BE2C (cell line): ENCODE results near the gene POT1.

Experiments
- DNase-seq: peaks from one replicate; pipeline ENCODE4 v3.0.0-alpha.2; 2020
- H3K27me3 ChIP-seq: fragments of 250-450 bp; sonication (Bioruptor Pico); 2 replicates; pipeline ENCODE4 v1.5.1; 2020; ENCODE audit warnings: mild to moderate bottlenecking
- H3K36me3 ChIP-seq: fragments of 250-450 bp; sonication (Bioruptor Pico); 2 replicates; pipeline ENCODE4 v1.5.1; 2020; ENCODE audit warnings: mild to moderate bottlenecking
- H3K4me1 ChIP-seq: fragments of 250-450 bp; sonication (Bioruptor Pico); 2 replicates; pipeline ENCODE4 v1.5.1; 2020
- H3K4me3 ChIP-seq: 2 replicates; pipeline ENCODE4 v1.5.1; 2011; ENCODE audit warnings: low read depth, low read length
- H3K9me3 ChIP-seq: fragments of 250-450 bp; sonication (Bioruptor Pico); 2 replicates; pipeline ENCODE4 v1.5.1; 2020
- TF ChIP-seq, protein P1 (sequence below): IDR thresholded peaks from 2 replicates; pipeline ENCODE4 v1.5.1; 2012; ENCODE audit warnings: mild to moderate bottlenecking, low read depth, low read length

POT1 gene

DNA sequence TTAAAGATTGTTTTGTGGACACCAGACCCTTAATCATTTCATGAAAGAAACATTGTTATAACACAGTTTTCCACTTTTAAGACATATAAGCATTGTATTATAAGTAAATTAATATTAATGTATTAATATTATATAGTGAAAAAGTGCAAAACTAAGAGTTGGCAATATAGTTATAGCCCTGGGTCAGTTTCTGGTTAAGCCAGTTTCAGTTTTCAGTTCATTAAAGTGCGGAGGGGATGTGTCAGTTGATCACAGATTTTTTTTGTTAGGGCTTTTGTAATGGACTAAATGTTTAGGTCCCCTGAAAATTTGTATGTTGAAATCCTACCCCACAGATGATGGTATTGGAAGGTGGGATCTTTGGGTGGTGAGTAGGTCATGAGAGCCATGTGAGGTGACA is 118.3 kb downstream of the POT1 start:
- Histone ChIP-seq H3K4me1 (no peaks in the 10 kb centered on the region), H3K27me3 (no peaks in the 10 kb centered on the region), H3K36me3 (no peaks in the 10 kb centered on the region), H3K9me3 (no peaks in the 10 kb centered on the region), H3K4me3 (no peak overlapping the region)
- TF ChIP-seq, protein P1, sequence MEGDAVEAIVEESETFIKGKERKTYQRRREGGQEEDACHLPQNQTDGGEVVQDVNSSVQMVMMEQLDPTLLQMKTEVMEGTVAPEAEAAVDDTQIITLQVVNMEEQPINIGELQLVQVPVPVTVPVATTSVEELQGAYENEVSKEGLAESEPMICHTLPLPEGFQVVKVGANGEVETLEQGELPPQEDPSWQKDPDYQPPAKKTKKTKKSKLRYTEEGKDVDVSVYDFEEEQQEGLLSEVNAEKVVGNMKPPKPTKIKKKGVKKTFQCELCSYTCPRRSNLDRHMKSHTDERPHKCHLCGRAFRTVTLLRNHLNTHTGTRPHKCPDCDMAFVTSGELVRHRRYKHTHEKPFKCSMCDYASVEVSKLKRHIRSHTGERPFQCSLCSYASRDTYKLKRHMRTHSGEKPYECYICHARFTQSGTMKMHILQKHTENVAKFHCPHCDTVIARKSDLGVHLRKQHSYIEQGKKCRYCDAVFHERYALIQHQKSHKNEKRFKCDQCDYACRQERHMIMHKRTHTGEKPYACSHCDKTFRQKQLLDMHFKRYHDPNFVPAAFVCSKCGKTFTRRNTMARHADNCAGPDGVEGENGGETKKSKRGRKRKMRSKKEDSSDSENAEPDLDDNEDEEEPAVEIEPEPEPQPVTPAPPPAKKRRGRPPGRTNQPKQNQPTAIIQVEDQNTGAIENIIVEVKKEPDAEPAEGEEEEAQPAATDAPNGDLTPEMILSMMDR: no peak
- DNase-seq: no peak

- H3K4me3 ChIP-seq: no peak overlapping the region
- H3K27me3 ChIP-seq: no peaks in the 10 kb centered on the region
- DNase-seq: no peak
- TF ChIP-seq, protein P1: no peak
- no peaks in the 10 kb centered on the region for H3K36me3 ChIP-seq
- H3K9me3 ChIP-seq: no peaks in the 10 kb centered on the region
- H3K4me1 ChIP-seq: no peaks in the 10 kb centered on the region
Measured at GRCh38 chr7:124810605-124811004, 119.0 kb downstream of the POT1 start.

DNA sequence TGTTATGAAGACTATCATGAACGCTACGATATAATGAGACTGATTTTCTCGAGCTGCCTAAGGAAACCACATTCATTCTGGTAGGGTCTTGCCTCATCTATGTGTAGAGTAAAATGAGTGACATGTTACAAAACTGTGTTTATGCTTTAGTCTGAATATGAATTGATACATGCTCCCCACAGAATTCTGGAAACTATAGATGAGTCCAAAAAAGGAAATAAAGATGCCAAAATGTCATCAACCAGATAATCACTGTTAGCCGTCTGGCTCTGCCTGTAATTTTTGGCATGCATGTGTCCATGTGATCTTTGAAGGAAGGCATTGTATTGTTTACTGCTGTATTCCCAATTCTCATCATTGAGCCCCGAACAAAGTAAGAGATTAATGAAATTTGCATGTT is 121.4 kb downstream of the POT1 start:
- TF ChIP-seq, protein P1: no peak
- no peak for DNase-seq
- H3K4me3 ChIP-seq: no peak overlapping the region
- no peaks in the 10 kb centered on the region for H3K4me1 ChIP-seq
- H3K9me3 ChIP-seq: no peaks in the 10 kb centered on the region
- no peaks in the 10 kb centered on the region for H3K36me3 ChIP-seq
- no peaks in the 10 kb centered on the region for H3K27me3 ChIP-seq

DNA sequence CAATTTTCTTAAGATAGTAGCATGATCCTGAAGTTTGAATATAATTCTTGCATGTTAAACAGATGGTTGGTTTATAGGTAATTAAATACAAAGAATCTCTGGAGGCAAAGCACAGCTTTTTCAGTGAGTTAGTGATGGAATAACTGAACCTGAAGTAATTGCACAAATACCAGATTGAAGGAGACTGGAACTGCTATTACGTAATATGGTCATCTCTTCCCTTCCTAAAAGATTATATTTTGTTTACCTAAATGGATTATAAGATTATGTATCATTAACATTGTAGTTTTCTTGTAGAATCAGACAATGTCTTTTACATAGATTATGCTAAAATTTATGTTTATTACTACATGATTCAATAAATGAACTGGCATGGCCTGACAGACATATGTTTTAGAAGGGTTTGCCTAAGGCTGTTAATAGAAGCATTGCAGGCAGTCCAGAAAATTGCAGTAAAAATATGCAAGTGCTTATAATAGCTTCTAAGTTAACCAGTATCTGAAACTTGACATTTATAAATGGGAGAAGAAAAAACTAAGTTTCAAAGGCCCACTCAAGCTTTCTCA is 128.2 kb downstream of the POT1 start:
- Histone ChIP-seq H3K36me3 (no peaks in the 10 kb centered on the region), H3K9me3 (no peaks in the 10 kb centered on the region), H3K27me3 (no peaks in the 10 kb centered on the region), H3K4me3 (no peak overlapping the region), H3K4me1 (no peaks in the 10 kb centered on the region)
- TF ChIP-seq, protein P1: no peak
- no peak for DNase-seq

DNA sequence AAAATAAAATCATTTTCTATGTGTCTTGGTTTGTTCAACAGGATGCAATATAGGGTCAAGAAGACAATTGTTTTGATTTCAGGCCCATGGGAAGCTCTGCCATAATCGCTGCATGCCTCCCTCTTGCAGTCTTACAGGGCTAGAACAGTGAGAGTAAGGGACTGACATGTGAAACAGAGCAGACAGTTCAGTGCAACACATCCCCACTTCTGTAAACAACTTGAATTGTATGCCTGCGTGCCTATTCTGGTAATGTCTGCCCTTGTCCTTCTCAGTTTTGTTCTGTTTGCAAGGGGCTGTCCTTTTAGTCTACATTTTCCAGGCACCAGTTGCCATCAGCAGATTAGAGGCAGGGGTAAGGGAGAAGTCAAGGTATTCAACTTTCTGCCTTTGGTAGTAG is 129.2 kb downstream of the POT1 start:
- H3K36me3 ChIP-seq: no peaks in the 10 kb centered on the region
- H3K27me3 ChIP-seq: no peaks in the 10 kb centered on the region
- no peaks in the 10 kb centered on the region for H3K4me1 ChIP-seq
- H3K9me3 ChIP-seq: no peaks in the 10 kb centered on the region
- TF ChIP-seq, protein P1: no peak
- H3K4me3 ChIP-seq: no peak overlapping the region
- no peak for DNase-seq

- H3K36me3 ChIP-seq: no peaks in the 10 kb centered on the region
- DNase-seq: no peak
- H3K4me1 ChIP-seq: no peaks in the 10 kb centered on the region
- H3K9me3 ChIP-seq: no peaks in the 10 kb centered on the region
- H3K4me3 ChIP-seq: no peak overlapping the region
- TF ChIP-seq, protein P1: no peak
- H3K27me3 ChIP-seq: no peaks in the 10 kb centered on the region
Measured at GRCh38 chr7:124799448-124799847, 130.2 kb downstream of the POT1 start.
